Measurements from ENCODE around the gene RNF144B.

DNA sequence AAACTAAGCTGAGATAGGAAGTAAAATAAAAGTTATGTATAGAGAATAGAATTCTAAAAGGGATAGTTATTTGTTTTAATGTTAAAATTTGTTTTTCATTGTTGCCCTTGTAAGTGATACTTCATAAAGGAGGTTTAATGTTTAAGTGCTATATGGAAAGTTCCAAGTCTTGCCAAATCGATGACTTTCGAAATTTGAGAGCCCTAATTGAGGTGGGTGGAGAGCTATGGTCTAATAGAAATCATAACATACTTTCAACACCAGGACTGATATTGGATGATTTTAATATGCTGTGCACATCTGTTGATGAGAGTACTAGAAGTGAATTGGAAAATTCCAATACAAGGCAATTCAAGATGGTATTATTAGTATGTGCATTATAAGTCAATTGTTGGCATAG, 64.6 kb downstream of the RNF144B start:
- TF ChIP-seq, protein P1, sequence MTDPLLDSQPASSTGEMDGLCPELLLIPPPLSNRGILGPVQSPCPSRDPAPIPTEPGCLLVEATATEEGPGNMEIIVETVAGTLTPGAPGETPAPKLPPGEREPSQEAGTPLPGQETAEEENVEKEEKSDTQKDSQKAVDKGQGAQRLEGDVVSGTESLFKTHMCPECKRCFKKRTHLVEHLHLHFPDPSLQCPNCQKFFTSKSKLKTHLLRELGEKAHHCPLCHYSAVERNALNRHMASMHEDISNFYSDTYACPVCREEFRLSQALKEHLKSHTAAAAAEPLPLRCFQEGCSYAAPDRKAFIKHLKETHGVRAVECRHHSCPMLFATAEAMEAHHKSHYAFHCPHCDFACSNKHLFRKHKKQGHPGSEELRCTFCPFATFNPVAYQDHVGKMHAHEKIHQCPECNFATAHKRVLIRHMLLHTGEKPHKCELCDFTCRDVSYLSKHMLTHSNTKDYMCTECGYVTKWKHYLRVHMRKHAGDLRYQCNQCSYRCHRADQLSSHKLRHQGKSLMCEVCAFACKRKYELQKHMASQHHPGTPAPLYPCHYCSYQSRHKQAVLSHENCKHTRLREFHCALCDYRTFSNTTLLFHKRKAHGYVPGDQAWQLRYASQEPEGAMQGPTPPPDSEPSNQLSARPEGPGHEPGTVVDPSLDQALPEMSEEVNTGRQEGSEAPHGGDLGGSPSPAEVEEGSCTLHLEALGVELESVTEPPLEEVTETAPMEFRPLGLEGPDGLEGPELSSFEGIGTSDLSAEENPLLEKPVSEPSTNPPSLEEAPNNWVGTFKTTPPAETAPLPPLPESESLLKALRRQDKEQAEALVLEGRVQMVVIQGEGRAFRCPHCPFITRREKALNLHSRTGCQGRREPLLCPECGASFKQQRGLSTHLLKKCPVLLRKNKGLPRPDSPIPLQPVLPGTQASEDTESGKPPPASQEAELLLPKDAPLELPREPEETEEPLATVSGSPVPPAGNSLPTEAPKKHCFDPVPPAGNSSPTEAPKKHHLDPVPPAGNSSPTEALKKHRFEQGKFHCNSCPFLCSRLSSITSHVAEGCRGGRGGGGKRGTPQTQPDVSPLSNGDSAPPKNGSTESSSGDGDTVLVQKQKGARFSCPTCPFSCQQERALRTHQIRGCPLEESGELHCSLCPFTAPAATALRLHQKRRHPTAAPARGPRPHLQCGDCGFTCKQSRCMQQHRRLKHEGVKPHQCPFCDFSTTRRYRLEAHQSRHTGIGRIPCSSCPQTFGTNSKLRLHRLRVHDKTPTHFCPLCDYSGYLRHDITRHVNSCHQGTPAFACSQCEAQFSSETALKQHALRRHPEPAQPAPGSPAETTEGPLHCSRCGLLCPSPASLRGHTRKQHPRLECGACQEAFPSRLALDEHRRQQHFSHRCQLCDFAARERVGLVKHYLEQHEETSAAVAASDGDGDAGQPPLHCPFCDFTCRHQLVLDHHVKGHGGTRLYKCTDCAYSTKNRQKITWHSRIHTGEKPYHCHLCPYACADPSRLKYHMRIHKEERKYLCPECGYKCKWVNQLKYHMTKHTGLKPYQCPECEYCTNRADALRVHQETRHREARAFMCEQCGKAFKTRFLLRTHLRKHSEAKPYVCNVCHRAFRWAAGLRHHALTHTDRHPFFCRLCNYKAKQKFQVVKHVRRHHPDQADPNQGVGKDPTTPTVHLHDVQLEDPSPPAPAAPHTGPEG (CRISPR knock-in tag; IDR thresholded peaks at IDR 0.05): no peak
- TF ChIP-seq ZNF33B (CRISPR knock-in tag; IDR thresholded peaks at IDR 0.05) (no peak), NR1H2 (CRISPR knock-in tag; IDR thresholded peaks at IDR 0.05; ENCODE audit: borderline replicate concordance, low read depth) (no peak)
- TF ChIP-seq, protein P2, sequence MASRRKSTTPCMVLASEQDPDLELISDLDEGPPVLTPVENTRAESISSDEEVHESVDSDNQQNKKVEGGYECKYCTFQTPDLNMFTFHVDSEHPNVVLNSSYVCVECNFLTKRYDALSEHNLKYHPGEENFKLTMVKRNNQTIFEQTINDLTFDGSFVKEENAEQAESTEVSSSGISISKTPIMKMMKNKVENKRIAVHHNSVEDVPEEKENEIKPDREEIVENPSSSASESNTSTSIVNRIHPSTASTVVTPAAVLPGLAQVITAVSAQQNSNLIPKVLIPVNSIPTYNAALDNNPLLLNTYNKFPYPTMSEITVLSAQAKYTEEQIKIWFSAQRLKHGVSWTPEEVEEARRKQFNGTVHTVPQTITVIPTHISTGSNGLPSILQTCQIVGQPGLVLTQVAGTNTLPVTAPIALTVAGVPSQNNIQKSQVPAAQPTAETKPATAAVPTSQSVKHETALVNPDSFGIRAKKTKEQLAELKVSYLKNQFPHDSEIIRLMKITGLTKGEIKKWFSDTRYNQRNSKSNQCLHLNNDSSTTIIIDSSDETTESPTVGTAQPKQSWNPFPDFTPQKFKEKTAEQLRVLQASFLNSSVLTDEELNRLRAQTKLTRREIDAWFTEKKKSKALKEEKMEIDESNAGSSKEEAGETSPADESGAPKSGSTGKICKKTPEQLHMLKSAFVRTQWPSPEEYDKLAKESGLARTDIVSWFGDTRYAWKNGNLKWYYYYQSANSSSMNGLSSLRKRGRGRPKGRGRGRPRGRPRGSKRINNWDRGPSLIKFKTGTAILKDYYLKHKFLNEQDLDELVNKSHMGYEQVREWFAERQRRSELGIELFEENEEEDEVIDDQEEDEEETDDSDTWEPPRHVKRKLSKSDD (CRISPR knock-in tag; IDR thresholded peaks at IDR 0.05; ENCODE audit: low read depth): no peak
- TF ChIP-seq, protein P3, sequence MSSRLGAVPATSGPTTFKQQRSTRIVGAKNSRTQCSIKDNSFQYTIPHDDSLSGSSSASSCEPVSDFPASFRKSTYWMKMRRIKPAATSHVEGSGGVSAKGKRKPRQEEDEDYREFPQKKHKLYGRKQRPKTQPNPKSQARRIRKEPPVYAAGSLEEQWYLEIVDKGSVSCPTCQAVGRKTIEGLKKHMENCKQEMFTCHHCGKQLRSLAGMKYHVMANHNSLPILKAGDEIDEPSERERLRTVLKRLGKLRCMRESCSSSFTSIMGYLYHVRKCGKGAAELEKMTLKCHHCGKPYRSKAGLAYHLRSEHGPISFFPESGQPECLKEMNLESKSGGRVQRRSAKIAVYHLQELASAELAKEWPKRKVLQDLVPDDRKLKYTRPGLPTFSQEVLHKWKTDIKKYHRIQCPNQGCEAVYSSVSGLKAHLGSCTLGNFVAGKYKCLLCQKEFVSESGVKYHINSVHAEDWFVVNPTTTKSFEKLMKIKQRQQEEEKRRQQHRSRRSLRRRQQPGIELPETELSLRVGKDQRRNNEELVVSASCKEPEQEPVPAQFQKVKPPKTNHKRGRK (CRISPR knock-in tag; IDR thresholded peaks at IDR 0.05): no peak
- TF ChIP-seq, protein P4, sequence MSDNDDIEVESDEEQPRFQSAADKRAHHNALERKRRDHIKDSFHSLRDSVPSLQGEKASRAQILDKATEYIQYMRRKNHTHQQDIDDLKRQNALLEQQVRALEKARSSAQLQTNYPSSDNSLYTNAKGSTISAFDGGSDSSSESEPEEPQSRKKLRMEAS (IDR thresholded peaks at IDR 0.05): no peak
